Activated CD4-positive, alpha-beta T cell treated with anti-CD3 and anti-CD28 coated beads, Interleukin-2, amount 10 ng/mL, durations not matched to agents 24 days and 14 days (primary cell): ENCODE results near the gene FAM234B. TPM values are rescaled to one million over a fixed set of nuclear protein-coding genes. Genes with fewer than 3 reads are reported as not detected.

Experiments used
- DNase-seq: peaks from one replicate; pipeline ENCODE4 v3.0.0; 2022
- H3K27ac Mint-ChIP-seq: one replicate; pipeline ENCODE4 v1.8.0; 2022; ENCODE audit warnings: mild to moderate bottlenecking, mixed read lengths
- H3K27me3 Mint-ChIP-seq: one replicate; pipeline ENCODE4 v1.8.0; 2022; ENCODE audit warnings: mixed read lengths
- H3K36me3 Mint-ChIP-seq: one replicate; pipeline ENCODE4 v1.8.0; 2022; ENCODE audit warnings: low read depth, mild to moderate bottlenecking, mixed read lengths
- H3K4me1 Mint-ChIP-seq: one replicate; pipeline ENCODE4 v1.8.0; 2021; ENCODE audit warnings: mixed read lengths
- H3K4me3 Mint-ChIP-seq: one replicate; pipeline ENCODE4 v1.8.0; 2022; ENCODE audit warnings: mild to moderate bottlenecking, moderate library complexity, mixed read lengths
- H3K9me3 Mint-ChIP-seq: one replicate; pipeline ENCODE4 v1.8.0; 2021; ENCODE audit warnings: mixed read lengths
- intact Hi-C: fragments of 100-400 bp; cut with micrococcal nuclease; formaldehyde crosslinking; loops from one replicate; pipeline ENCODE4 v1.15.1; 2023
- total RNA-seq: library from RNA; stranded (reverse); gene quantifications from 2 replicates; pipeline ENCODE4 v1.2.3, GENCODE V29; 2022

FAM234B gene
- total RNA-seq, result 8.6 and 9.0 TPM in 2 replicates

GRCh38 chr12:13044002-13044905, at the start of gene FAM234B:
TSS of gene FAM234B (plus strand) at chr12:13044381. CDS start at chr12:13044404, 23 bp downstream.
- Mint-ChIP-seq H3K27me3 (peaks cover 29% of the 10 kb centered on the region), H3K9me3 (no peaks in the 10 kb centered on the region), H3K27ac (peak within 1 kb of the TSS; percentile 75), H3K36me3 (no peaks in the 10 kb centered on the region), H3K4me1 (peaks cover 19% of the 10 kb centered on the region), H3K4me3 (peak within 1 kb of the TSS; percentile 84)
- peak; percentile 92 for DNase-seq
- intact Hi-C loops, result loop anchor here (1.0 to 5.0 kb wide), 3 partner anchors 44 to 167 kb away; partner anchors contain the start of gene HEBP1

- H3K36me3 Mint-ChIP-seq, result no peaks in the 10 kb centered on the region
- H3K27me3 Mint-ChIP-seq, result no peaks in the 10 kb centered on the region
- no peak overlapping the region for H3K4me3 Mint-ChIP-seq
- no peaks in the 10 kb centered on the region for H3K9me3 Mint-ChIP-seq
- DNase-seq, result no peak
- intact Hi-C loops, result no loop called here
- H3K27ac Mint-ChIP-seq, result no peak overlapping the region
- peaks cover 30% of the 10 kb centered on the region for H3K4me1 Mint-ChIP-seq
Observed at GRCh38 chr12:12995088-12995487, 49.1 kb upstream of the FAM234B start.

GRCh38 chr12:12996209-12996608, 48.0 kb upstream of the FAM234B start:
- Mint-ChIP-seq H3K36me3 (no peaks in the 10 kb centered on the region), H3K4me1 (peaks cover 35% of the 10 kb centered on the region), H3K27me3 (no peaks in the 10 kb centered on the region), H3K4me3 (no peak overlapping the region), H3K9me3 (no peaks in the 10 kb centered on the region), H3K27ac (no peak overlapping the region)
- DNase-seq, result no peak
- intact Hi-C loops, result no loop called here

GRCh38 chr12:12997156-12997555, 47.0 kb upstream of the FAM234B start:
- H3K27me3 Mint-ChIP-seq, result peaks cover 6% of the 10 kb centered on the region
- peaks cover 38% of the 10 kb centered on the region for H3K4me1 Mint-ChIP-seq
- H3K9me3 Mint-ChIP-seq, result no peaks in the 10 kb centered on the region
- no peak overlapping the region for H3K27ac Mint-ChIP-seq
- no peak overlapping the region for H3K4me3 Mint-ChIP-seq
- DNase-seq, result no peak
- intact Hi-C loops, result no loop called here
- no peaks in the 10 kb centered on the region for H3K36me3 Mint-ChIP-seq

GRCh38 chr12:12997734-12998133, 46.4 kb upstream of the FAM234B start:
- intact Hi-C loops, result no loop called here
- no peak overlapping the region for H3K27ac Mint-ChIP-seq
- H3K9me3 Mint-ChIP-seq, result no peaks in the 10 kb centered on the region
- H3K4me1 Mint-ChIP-seq, result peaks cover 35% of the 10 kb centered on the region
- no peak for DNase-seq
- peaks cover 12% of the 10 kb centered on the region for H3K27me3 Mint-ChIP-seq
- no peaks in the 10 kb centered on the region for H3K36me3 Mint-ChIP-seq
- H3K4me3 Mint-ChIP-seq, result no peak overlapping the region

GRCh38 chr12:12998248-12998647, 45.9 kb upstream of the FAM234B start:
- intact Hi-C loops, result no loop called here
- Mint-ChIP-seq H3K4me3 (no peak overlapping the region), H3K4me1 (peaks cover 31% of the 10 kb centered on the region), H3K9me3 (no peaks in the 10 kb centered on the region), H3K36me3 (no peaks in the 10 kb centered on the region), H3K27me3 (peaks cover 17% of the 10 kb centered on the region), H3K27ac (no peak overlapping the region)
- no peak for DNase-seq

- Mint-ChIP-seq H3K4me1 (peaks cover 30% of the 10 kb centered on the region), H3K9me3 (no peaks in the 10 kb centered on the region), H3K4me3 (peak overlapping the region; percentile 91), H3K27me3 (peaks cover 25% of the 10 kb centered on the region), H3K36me3 (no peaks in the 10 kb centered on the region), H3K27ac (peak overlapping the region; percentile 66)
- intact Hi-C loops, result no loop called here
- no peak for DNase-seq
Observed at GRCh38 chr12:12999271-12999958, 44.8 kb upstream of the FAM234B start.

- DNase-seq, result peak; percentile 98
- H3K4me1 Mint-ChIP-seq, result peaks cover 30% of the 10 kb centered on the region
- intact Hi-C loops, result loop anchor here (1.0 to 10.0 kb wide), 7 partner anchors 44 to 1365 kb away; partner anchors contain the start of genes ATF7IP, EMP1 and FAM234B
- peaks cover 25% of the 10 kb centered on the region for H3K27me3 Mint-ChIP-seq
- no peaks in the 10 kb centered on the region for H3K36me3 Mint-ChIP-seq
- H3K4me3 Mint-ChIP-seq, result peak within 1 kb of the TSS; percentile 91
- no peaks in the 10 kb centered on the region for H3K9me3 Mint-ChIP-seq
- peak within 1 kb of the TSS; percentile 89 for H3K27ac Mint-ChIP-seq
Observed at GRCh38 chr12:12999959-13000615, 44.1 kb upstream of the FAM234B start, which contains the start of gene HEBP1. TSS of gene HEBP1 (minus strand) at chr12:13000265. CDS start at chr12:13000114, 151 bp downstream.

GRCh38 chr12:13000616-13000924, 43.6 kb upstream of the FAM234B start:
- no peaks in the 10 kb centered on the region for H3K9me3 Mint-ChIP-seq
- DNase-seq, result no peak
- H3K4me1 Mint-ChIP-seq, result peaks cover 30% of the 10 kb centered on the region
- intact Hi-C loops, result loop anchor here (1.0 to 10.0 kb wide), 7 partner anchors 44 to 1364 kb away; partner anchors contain the start of genes ATF7IP, EMP1 and FAM234B
- H3K36me3 Mint-ChIP-seq, result no peaks in the 10 kb centered on the region
- peak overlapping the region; percentile 91 for H3K4me3 Mint-ChIP-seq
- H3K27ac Mint-ChIP-seq, result peak overlapping the region; percentile 89
- peaks cover 29% of the 10 kb centered on the region for H3K27me3 Mint-ChIP-seq

GRCh38 chr12:13000925-13001774, 43.0 kb upstream of the FAM234B start:
- Mint-ChIP-seq H3K4me3 (peak overlapping the region; percentile 91), H3K4me1 (peaks cover 30% of the 10 kb centered on the region), H3K27ac (peak overlapping the region; percentile 89), H3K36me3 (no peaks in the 10 kb centered on the region), H3K9me3 (no peaks in the 10 kb centered on the region), H3K27me3 (peaks cover 33% of the 10 kb centered on the region)
- peak; percentile 84 for DNase-seq
- intact Hi-C loops, result loop anchor here (1.0 to 10.0 kb wide), 7 partner anchors 43 to 1364 kb away; partner anchors contain the start of genes ATF7IP, EMP1 and FAM234B

GRCh38 chr12:13001775-13002040, 42.5 kb upstream of the FAM234B start:
- Mint-ChIP-seq H3K4me3 (peak overlapping the region; percentile 71), H3K4me1 (peaks cover 30% of the 10 kb centered on the region), H3K9me3 (no peaks in the 10 kb centered on the region), H3K27ac (no peak overlapping the region), H3K27me3 (peaks cover 36% of the 10 kb centered on the region), H3K36me3 (no peaks in the 10 kb centered on the region)
- no peak for DNase-seq
- intact Hi-C loops, result loop anchor here (5.0 to 10.0 kb wide), 2 partner anchors 84 to 1363 kb away; partner anchors contain the start of gene ATF7IP

- Mint-ChIP-seq H3K4me1 (peaks cover 27% of the 10 kb centered on the region), H3K9me3 (no peaks in the 10 kb centered on the region), H3K27ac (no peak overlapping the region), H3K27me3 (peaks cover 36% of the 10 kb centered on the region), H3K4me3 (peak overlapping the region; percentile 71), H3K36me3 (no peaks in the 10 kb centered on the region)
- intact Hi-C loops, result loop anchor here (5.0 to 10.0 kb wide), 2 partner anchors 85 to 1362 kb away; partner anchors contain the start of gene ATF7IP
- no peak for DNase-seq
Observed at GRCh38 chr12:13002301-13003097, 41.7 kb upstream of the FAM234B start.
